SKM-1 treated with dmso at 0.1 percent for 144 hours (cell line): ENCODE data around the gene CELF4.
"Not testable (repeated sequence)": the region's sequence is repeated elsewhere in the genome, so short reads cannot be mapped to it uniquely, and the experiment has no call there.

Experiments
- DNase-seq: peaks from one replicate; lab custom pipeline; 2025; ENCODE audit not compliant: unreplicated experiment; lab: John Stamatoyannopoulos, UW

CELF4 gene

GRCh38 chr18:37375181-37375580 lies 190.4 kb downstream of the CELF4 start:
- no peak for DNase-seq

- no peak for DNase-seq
These were observed 197.3 kb downstream of the CELF4 start for GRCh38 chr18:37368110-37368954.

- no peak for DNase-seq
These were observed 201.4 kb downstream of the CELF4 start for GRCh38 chr18:37364237-37364636.

GRCh38 chr18:37362158-37362890 lies 203.3 kb downstream of the CELF4 start:
- DNase-seq: no peak

- no peak for DNase-seq
These were observed 204.1 kb downstream of the CELF4 start for GRCh38 chr18:37361335-37362157.

- not testable (repeated sequence) for DNase-seq
These were observed 207.5 kb downstream of the CELF4 start for GRCh38 chr18:37358061-37358460.

- DNase-seq: no peak
These were observed 209.8 kb downstream of the CELF4 start for GRCh38 chr18:37355772-37356171.

GRCh38 chr18:37351110-37351509 lies 214.5 kb downstream of the CELF4 start:
- DNase-seq: no peak

GRCh38 chr18:37348729-37349128 lies 216.9 kb downstream of the CELF4 start:
- no peak for DNase-seq

- no peak for DNase-seq
These were observed 219.6 kb downstream of the CELF4 start for GRCh38 chr18:37346048-37346447.

- DNase-seq: no peak
These were observed 222.1 kb downstream of the CELF4 start for GRCh38 chr18:37343542-37343851.

GRCh38 chr18:37341473-37342086 lies 224.0 kb downstream of the CELF4 start:
- DNase-seq: no peak

GRCh38 chr18:37341016-37341415 lies 224.6 kb downstream of the CELF4 start:
- no peak for DNase-seq

- DNase-seq: no peak
These were observed 225.8 kb downstream of the CELF4 start for GRCh38 chr18:37339701-37340215.

GRCh38 chr18:37336568-37337285 lies 228.9 kb downstream of the CELF4 start:
- no peak for DNase-seq

- no peak for DNase-seq
These were observed 230.2 kb downstream of the CELF4 start for GRCh38 chr18:37335409-37335736.

- DNase-seq: no peak
These were observed 230.8 kb downstream of the CELF4 start for GRCh38 chr18:37334631-37335408.

- DNase-seq: no peak
These were observed 232.8 kb downstream of the CELF4 start for GRCh38 chr18:37332628-37333420.

- DNase-seq: no peak
These were observed 233.4 kb downstream of the CELF4 start for GRCh38 chr18:37332219-37332618.
